Neural cell (in vitro differentiated cells): ENCODE measurements around the gene MSI2.

Source experiments
- EZH2 ChIP-seq: fragments of 200-600, 300-800 bp; shearing (Covaris generic), sonication (generic); IDR thresholded peaks from 2 replicates; pipeline ENCODE4 v1.6.1; 2014; ENCODE audit warnings: antibody characterized with exemption, low read length, borderline replicate concordance, mild to moderate bottlenecking; ENCODE audit not compliant: insufficient read depth, poor library complexity, severe bottlenecking
- RAD21 ChIP-seq: fragments of 450-650 bp; conservative IDR thresholded peaks from 2 replicates; pipeline ENCODE4 v1.6.1; 2014; ENCODE audit warnings: antibody characterized with exemption, mild to moderate bottlenecking, moderate library complexity
- TF ChIP-seq, protein P1 (sequence below): fragments of 450-650 bp; IDR thresholded peaks from 2 replicates; pipeline ENCODE4 v1.5.1; 2014; ENCODE audit warnings: antibody characterized with exemption, mild to moderate bottlenecking, moderate library complexity; ENCODE audit not compliant: poor library complexity, severe bottlenecking

- TF ChIP-seq, protein P1, sequence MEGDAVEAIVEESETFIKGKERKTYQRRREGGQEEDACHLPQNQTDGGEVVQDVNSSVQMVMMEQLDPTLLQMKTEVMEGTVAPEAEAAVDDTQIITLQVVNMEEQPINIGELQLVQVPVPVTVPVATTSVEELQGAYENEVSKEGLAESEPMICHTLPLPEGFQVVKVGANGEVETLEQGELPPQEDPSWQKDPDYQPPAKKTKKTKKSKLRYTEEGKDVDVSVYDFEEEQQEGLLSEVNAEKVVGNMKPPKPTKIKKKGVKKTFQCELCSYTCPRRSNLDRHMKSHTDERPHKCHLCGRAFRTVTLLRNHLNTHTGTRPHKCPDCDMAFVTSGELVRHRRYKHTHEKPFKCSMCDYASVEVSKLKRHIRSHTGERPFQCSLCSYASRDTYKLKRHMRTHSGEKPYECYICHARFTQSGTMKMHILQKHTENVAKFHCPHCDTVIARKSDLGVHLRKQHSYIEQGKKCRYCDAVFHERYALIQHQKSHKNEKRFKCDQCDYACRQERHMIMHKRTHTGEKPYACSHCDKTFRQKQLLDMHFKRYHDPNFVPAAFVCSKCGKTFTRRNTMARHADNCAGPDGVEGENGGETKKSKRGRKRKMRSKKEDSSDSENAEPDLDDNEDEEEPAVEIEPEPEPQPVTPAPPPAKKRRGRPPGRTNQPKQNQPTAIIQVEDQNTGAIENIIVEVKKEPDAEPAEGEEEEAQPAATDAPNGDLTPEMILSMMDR, result no peak
- TF ChIP-seq EZH2 (no peak), RAD21 (no peak)
Observed at GRCh38 chr17:57442914-57443571, 186.7 kb downstream of the MSI2 start.
